A549 (cell line): ENCODE measurements around the gene RBM47.

Experiments
- CTCF ChIP-seq: fragments of >200 bp; sonication (Bioruptor Twin); formaldehyde crosslinking; IDR thresholded peaks from 3 replicates; pipeline ENCODE4 v1.5.1; 2016
- HDAC2 ChIP-seq: fragments of 200-600 bp; sonication (generic); IDR thresholded peaks from 2 replicates; pipeline ENCODE4 v1.6.1; 2016
- HOXB13 ChIP-seq: fragments of 250-450 bp; sonication (Bioruptor Pico); IDR thresholded peaks from 2 replicates; pipeline ENCODE4 v1.5.0; 2020; ENCODE audit warnings: low read depth, mild to moderate bottlenecking, moderate library complexity
- KDM1A ChIP-seq: fragments of 200-600 bp; sonication (generic); IDR thresholded peaks from 2 replicates; pipeline ENCODE4 v1.6.1; 2016; ENCODE audit warnings: low read depth, mild to moderate bottlenecking
- MAFK ChIP-seq: fragments of 450-650 bp; IDR thresholded peaks from 2 replicates; pipeline ENCODE4 v1.6.1; 2014; ENCODE audit not compliant: partially characterized antibody
- MAX ChIP-seq: IDR thresholded peaks from 2 replicates; pipeline ENCODE4 v1.6.1; 2012
- PHF8 ChIP-seq: fragments of 200-600 bp; sonication (generic); IDR thresholded peaks from 2 replicates; pipeline ENCODE4 v1.6.1; 2016; ENCODE audit warnings: low read depth, mild to moderate bottlenecking, antibody characterized with exemption, moderate library complexity, borderline replicate concordance
- POLR2A ChIP-seq: IDR thresholded peaks from 2 replicates; pipeline ENCODE4 v1.6.1; 2012; ENCODE audit warnings: mild to moderate bottlenecking, low read length
- RFX5 ChIP-seq: fragments of 450-650 bp; IDR thresholded peaks from 2 replicates; pipeline ENCODE4 v1.7.1; 2014; ENCODE audit warnings: antibody characterized with exemption, mild to moderate bottlenecking, moderate library complexity
- ZSCAN20 ChIP-seq: fragments of 250-450 bp; sonication (Bioruptor Pico); IDR thresholded peaks from 2 replicates; pipeline ENCODE4 v1.8.0; 2022; ENCODE audit warnings: mild to moderate bottlenecking, moderate library complexity

DNA sequence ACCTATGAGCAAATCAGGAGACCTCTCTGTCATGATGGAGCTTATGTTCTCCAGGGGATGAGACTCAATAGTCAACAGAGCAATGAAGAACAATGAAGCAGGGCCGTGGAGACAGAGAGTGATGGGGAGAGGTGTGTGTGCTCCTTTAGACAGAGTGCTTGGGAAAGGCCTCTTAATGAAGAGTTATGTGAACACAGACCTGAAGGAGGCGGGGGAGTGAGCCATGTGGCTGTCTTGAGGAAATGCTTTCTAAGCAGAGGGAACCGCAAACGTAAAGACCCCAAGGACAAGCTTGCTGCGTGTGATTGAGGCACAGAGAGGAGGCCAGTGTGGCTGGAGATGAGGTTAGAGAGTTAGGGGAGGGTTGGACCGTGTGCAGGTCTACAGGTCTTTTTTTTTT lies 241.4 kb downstream of the RBM47 start:
- TF ChIP-seq MAFK (no peak), HDAC2 (no peak), PHF8 (no peak), HOXB13 (CRISPR knock-in tag) (no peak), CTCF (no peak), MAX (no peak), RFX5 (no peak), ZSCAN20 (CRISPR knock-in tag) (no peak), POLR2A (no peak), KDM1A (no peak)
